Fibroblast of lung (primary cell): ENCODE data around the gene SCN7A. TPM values are rescaled to one million over a fixed set of nuclear protein-coding genes. Genes with fewer than 3 reads are reported as not detected.
A peak's percentile ranks its signal among the peaks of the same experiment; 100 is the strongest.

ENCODE experiments used
- DNase-seq, 2 donors: peaks; one replicate each; pipeline versions ENCODE4 v3.0.0 to v3.0.0-alpha.2; 2010; ENCODE audit warnings: low read depth in 2 of 2
- H2AFZ ChIP-seq: 2 replicates; pipeline ENCODE4 v1.5.1; 2012; ENCODE audit warnings: low read length, control low read depth, inconsistent platforms
- H3K27ac ChIP-seq: 2 replicates; pipeline ENCODE4 v1.5.1; 2011; ENCODE audit warnings: low read length, control low read depth; ENCODE audit not compliant: insufficient read depth
- H3K27me3 ChIP-seq: 2 replicates; pipeline ENCODE4 v1.5.1; 2011; ENCODE audit warnings: mild to moderate bottlenecking, low read length; ENCODE audit not compliant: control insufficient read depth, insufficient read depth
- H3K36me3 ChIP-seq: 2 replicates; pipeline ENCODE4 v1.5.1; 2011; ENCODE audit warnings: low read length; ENCODE audit not compliant: control insufficient read depth, insufficient read depth
- H3K4me1 ChIP-seq: 2 replicates; pipeline ENCODE4 v1.5.1; 2011; ENCODE audit warnings: low read length; ENCODE audit not compliant: control insufficient read depth, insufficient read depth; ENCODE audit errors: extremely low read depth
- H3K4me2 ChIP-seq: 2 replicates; pipeline ENCODE4 v1.5.1; 2011; ENCODE audit warnings: low read length, control low read depth; ENCODE audit not compliant: insufficient read depth; ENCODE audit errors: extremely low read depth
- H3K4me3 ChIP-seq, 4 experiments: fragments of 200-600 bp in 1 of 4; sonication (generic) in 1 of 4; replicated peaks in 1 of 4; 2 replicates each; pipeline ENCODE4 v1.5.1; 2011 to 2016; ENCODE audit warnings: low read length in 4 of 4, low read depth in 3 of 4, mild to moderate bottlenecking in 3 of 4, control low read depth in 2 of 4, inconsistent platforms in 1 of 4, mixed read lengths in 1 of 4; ENCODE audit not compliant: insufficient read depth in 1 of 4; ENCODE audit errors: control extremely low read depth in 1 of 4
- H3K79me2 ChIP-seq: 2 replicates; pipeline ENCODE4 v1.5.1; 2012; ENCODE audit warnings: mild to moderate bottlenecking, low read length, inconsistent platforms; ENCODE audit not compliant: control insufficient read depth, insufficient read depth
- H3K9ac ChIP-seq: 2 replicates; pipeline ENCODE4 v1.5.1; 2011; ENCODE audit warnings: mild to moderate bottlenecking, low read length, control low read depth; ENCODE audit not compliant: insufficient read depth
- H3K9me3 ChIP-seq: 2 replicates; pipeline ENCODE4 v1.5.1; 2012; ENCODE audit warnings: low read depth, low read length; ENCODE audit not compliant: control insufficient read depth, insufficient read depth
- H4K20me1 ChIP-seq: 2 replicates; pipeline ENCODE4 v1.5.1; 2011; ENCODE audit warnings: low read length; ENCODE audit not compliant: control insufficient read depth, insufficient read depth; ENCODE audit errors: extremely low read depth
- CTCF ChIP-seq, 2 donors: IDR thresholded peaks in 1 of 2; conservative IDR thresholded peaks in 1 of 2; 1 replicate in 1 of 2; 2 replicates in 1 of 2; pipeline ENCODE4 v1.5.1; 2011 to 2012; ENCODE audit warnings: low read length in 2 of 2, control low read depth in 1 of 2, inconsistent platforms in 1 of 2, low read depth in 1 of 2, mild to moderate bottlenecking in 1 of 2
- EZH2 ChIP-seq: IDR thresholded peaks from 2 replicates; pipeline ENCODE4 v1.5.1; 2012; ENCODE audit warnings: low read length, control low read depth, mild to moderate bottlenecking; ENCODE audit errors: missing control alignments
- polyA plus RNA-seq, 2 donors: library from polyadenylated mRNA; depleted of rRNA in 1 of 2; stranded (reverse) in 1 of 2; unstranded in 1 of 2; fragments of >200 nt; gene quantifications; 2 replicates each; pipeline ENCODE4 v1.2.1, GENCODE V29; 2011 to 2012; ENCODE audit warnings: missing spikeins in 1 of 2
- total RNA-seq: library from RNA; depleted of rRNA; stranded (reverse); fragments of >200 nt; gene quantifications from 2 replicates; pipeline ENCODE4 v1.2.1, GENCODE V29; 2014

SCN7A gene
- total and polyA plus RNA-seq, 2 donors (not counting 1 experiment from before 2014, with no cell fraction given), result 7.8 to 8.9 TPM

- H3K27me3 ChIP-seq, result no peaks in the 10 kb centered on the region
- no peak overlapping the region for H3K9ac ChIP-seq
- H3K4me1 ChIP-seq, result no peaks in the 10 kb centered on the region
- no peak overlapping the region for H3K27ac ChIP-seq
- no peaks in the 10 kb centered on the region for H3K79me2 ChIP-seq
- peak in 1 of 2 donors; percentile 62 for DNase-seq
- no peak overlapping the region for H3K4me2 ChIP-seq
- H3K4me3 ChIP-seq, result no peak overlapping the region
- no peaks in the 10 kb centered on the region for H3K36me3 ChIP-seq
- H2AFZ ChIP-seq, result no peak overlapping the region
- no peaks in the 10 kb centered on the region for H4K20me1 ChIP-seq
- TF ChIP-seq CTCF (conservative IDR thresholded peaks at IDR 0.05 in 1 of 2, IDR thresholded peaks at IDR 0.05 in 1 of 2; ENCODE audit: low read depth in 1 of 2, low read length in 2 of 2) (no peak), EZH2 (no peak)
- H3K9me3 ChIP-seq, result no peaks in the 10 kb centered on the region
These were observed 42.6 kb downstream of the SCN7A start for GRCh38 chr2:166451468-166451867.

GRCh38 chr2:166449439-166449838, 44.6 kb downstream of the SCN7A start:
- Histone ChIP-seq H4K20me1 (no peaks in the 10 kb centered on the region), H3K9ac (no peak overlapping the region), H3K4me2 (no peak overlapping the region), H3K27me3 (no peaks in the 10 kb centered on the region), H3K4me1 (no peaks in the 10 kb centered on the region), H3K4me3 (no peak overlapping the region), H3K79me2 (no peaks in the 10 kb centered on the region), H3K36me3 (no peaks in the 10 kb centered on the region), H3K27ac (no peak overlapping the region), H3K9me3 (no peaks in the 10 kb centered on the region), H2AFZ (no peak overlapping the region)
- no peak for DNase-seq
- no peak for TF ChIP-seq CTCF (conservative IDR thresholded peaks at IDR 0.05 in 1 of 2, IDR thresholded peaks at IDR 0.05 in 1 of 2; ENCODE audit: low read depth in 1 of 2, low read length in 2 of 2)
- no peak for TF ChIP-seq EZH2

- Histone ChIP-seq H3K4me2 (no peak overlapping the region), H2AFZ (no peak overlapping the region), H4K20me1 (no peaks in the 10 kb centered on the region), H3K79me2 (no peaks in the 10 kb centered on the region), H3K4me1 (no peaks in the 10 kb centered on the region), H3K27me3 (no peaks in the 10 kb centered on the region), H3K27ac (no peak overlapping the region), H3K4me3 (no peak overlapping the region), H3K9ac (no peak overlapping the region), H3K9me3 (no peaks in the 10 kb centered on the region), H3K36me3 (no peaks in the 10 kb centered on the region)
- no peak for TF ChIP-seq CTCF (conservative IDR thresholded peaks at IDR 0.05 in 1 of 2, IDR thresholded peaks at IDR 0.05 in 1 of 2; ENCODE audit: low read depth in 1 of 2, low read length in 2 of 2)
- TF ChIP-seq EZH2, result no peak
- DNase-seq, result no peak
These were observed 45.9 kb downstream of the SCN7A start for GRCh38 chr2:166448106-166448505.
